Measurements from ENCODE around the gene EVI5L. TPM values are rescaled to one million over a fixed set of nuclear protein-coding genes. Genes with fewer than 3 reads are reported as not detected.

The EVI5L gene
- total RNA-seq (2022; extraction: Qiagen RNA extraction; ENCODE audit: low read depth), result 1.3 to 1.7 TPM (median 1.5 TPM) in 5 replicates

GRCh38 chr19:7829561-7830271, at the start of gene EVI5L:
Gene EVI5L (plus strand): TSS chr19:7830218. CDS start chr19:7846543, 16,325 bp downstream.

GRCh38 chr19:7874076-7874896, 44.3 kb downstream of the EVI5L start, which contains the start of gene PRR36:
Gene PRR36 (minus strand): TSS chr19:7874390. CDS start chr19:7873689, 701 bp downstream.

DNA sequence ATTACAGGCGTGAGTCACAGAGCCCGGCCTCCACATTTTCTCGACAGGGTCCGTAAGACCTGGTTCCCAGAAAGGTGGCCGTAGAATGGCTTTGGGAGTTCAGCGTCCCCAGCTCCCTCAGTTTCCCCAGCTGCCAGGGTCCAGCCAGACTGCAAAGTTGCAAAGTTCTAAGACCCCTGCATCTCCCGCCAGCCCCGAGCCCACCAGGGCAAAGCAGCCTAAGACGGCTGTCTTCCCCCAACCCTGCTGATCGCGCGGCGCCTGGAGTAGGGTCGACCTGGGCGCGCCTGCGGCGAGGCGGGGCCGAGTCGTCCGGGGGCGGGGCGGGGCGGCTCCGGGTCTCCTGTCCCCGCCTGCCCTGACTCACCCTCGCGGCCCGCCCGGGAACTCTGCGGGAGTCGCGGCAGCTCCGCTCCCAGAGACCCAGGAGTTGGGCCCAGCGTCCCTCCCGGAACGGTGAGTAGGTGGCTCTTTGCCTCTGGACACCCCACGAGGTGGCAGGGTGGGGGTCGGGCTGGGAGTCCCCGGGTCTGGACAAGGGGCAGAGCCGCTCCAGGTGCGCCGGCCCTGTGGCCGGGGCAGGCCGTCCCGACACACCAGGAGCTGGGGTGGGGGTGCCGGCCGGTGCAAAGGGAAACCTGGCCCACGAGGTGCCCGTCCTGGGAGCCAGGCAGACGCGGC, 58.3 kb downstream of the EVI5L start, which contains the start of gene LRRC8E:
Gene LRRC8E (plus strand): TSS at position 366 of the 681 bp plus-strand sequence. CDS start 7,094 bp downstream, outside the sequence.

DNA sequence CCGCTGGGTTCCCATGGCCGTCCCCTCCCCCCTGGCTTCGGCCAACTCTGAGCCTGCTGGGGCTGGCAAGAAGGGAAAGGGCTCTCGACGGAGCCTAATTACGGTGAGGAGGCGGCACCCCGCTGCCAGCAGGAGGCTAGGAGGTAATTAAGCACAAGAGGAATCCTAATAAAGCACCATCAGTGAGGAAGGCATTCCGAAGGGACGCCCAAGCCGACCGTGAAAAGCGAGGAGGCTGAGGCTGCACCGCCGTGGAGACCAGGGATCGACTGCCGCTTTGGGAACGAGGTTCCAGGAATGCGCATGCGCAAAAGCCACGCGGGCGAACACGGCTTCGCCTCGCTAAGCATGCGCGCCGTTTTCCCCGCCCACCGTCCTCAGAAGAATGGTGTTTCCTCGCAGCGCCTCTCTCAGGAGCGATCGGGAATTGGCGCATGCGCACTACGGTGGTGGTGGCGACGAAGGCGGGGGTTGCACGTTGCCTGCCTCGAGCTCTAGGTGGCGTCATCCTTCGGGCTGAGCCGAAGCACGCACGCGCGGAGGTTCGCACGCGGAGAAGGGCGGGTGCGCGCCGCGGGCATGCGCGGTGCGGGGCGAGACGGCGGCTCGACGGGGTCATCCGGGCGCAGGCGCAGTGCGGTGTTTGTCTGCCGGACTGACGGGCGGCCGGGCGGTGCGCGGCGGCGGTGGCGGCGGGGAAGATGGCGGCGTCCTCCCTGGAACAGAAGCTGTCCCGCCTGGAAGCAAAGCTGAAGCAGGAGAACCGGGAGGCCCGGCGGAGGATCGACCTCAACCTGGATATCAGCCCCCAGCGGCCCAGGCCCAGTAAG, 73.4 kb downstream of the EVI5L start, which contains the start of gene MAP2K7:
Gene MAP2K7 (plus strand): TSS at position 634 of the 830 bp plus-strand sequence. CDS start 68 bp downstream, at position 702.

Other genes with a start within 250 kb of the EVI5L start
- gene CAMSAP3, start 234.4 kb upstream of the EVI5L start, total RNA-seq (2022; extraction: Qiagen RNA extraction; ENCODE audit: low read depth), result 2.5 to 4.6 TPM (median 4.1 TPM) in 5 replicates
- 22.3 to 28.5 TPM (median 25.5 TPM) in 5 replicates for gene XAB2, start 200.7 kb upstream of the EVI5L start, total RNA-seq (2022; extraction: Qiagen RNA extraction; ENCODE audit: low read depth)
- 44.0 to 65.6 TPM (median 46.6 TPM) in 5 replicates for gene PET100, start 200.4 kb upstream of the EVI5L start, total RNA-seq (2022; extraction: Qiagen RNA extraction; ENCODE audit: low read depth)
- gene PCP2, start 196.5 kb upstream of the EVI5L start, total RNA-seq (2022; extraction: Qiagen RNA extraction; ENCODE audit: low read depth), result not detected in 5 replicates
- gene STXBP2, start 193.1 kb upstream of the EVI5L start, total RNA-seq (2022; extraction: Qiagen RNA extraction; ENCODE audit: low read depth), result 36.6 to 42.0 TPM (median 39.7 TPM) in 5 replicates
- not detected in 5 replicates for gene RETN, start 161.2 kb upstream of the EVI5L start, total RNA-seq (2022; extraction: Qiagen RNA extraction; ENCODE audit: low read depth)
- gene MCEMP1, start 153.1 kb upstream of the EVI5L start, total RNA-seq (2022; extraction: Qiagen RNA extraction; ENCODE audit: low read depth), result not detected in 5 replicates
- gene TRAPPC5, start 149.4 kb upstream of the EVI5L start, total RNA-seq (2022; extraction: Qiagen RNA extraction; ENCODE audit: low read depth), result 43.8 to 95.6 TPM (median 89.8 TPM) in 5 replicates
- gene FCER2, start 128.1 kb upstream of the EVI5L start, total RNA-seq (2022; extraction: Qiagen RNA extraction; ENCODE audit: low read depth), result not detected in 5 replicates
- gene CLEC4G, start 98.1 kb upstream of the EVI5L start, total RNA-seq (2022; extraction: Qiagen RNA extraction; ENCODE audit: low read depth), result not detected in 5 replicates
- gene CD209, start 82.7 kb upstream of the EVI5L start, total RNA-seq (2022; extraction: Qiagen RNA extraction; ENCODE audit: low read depth), result not detected in 5 replicates
- gene CLEC4M, start 67.0 kb upstream of the EVI5L start, total RNA-seq (2022; extraction: Qiagen RNA extraction; ENCODE audit: low read depth), result 0.06 TPM in 1 of 5 replicates, not detected in the others
- gene PRR36, start 44.2 kb downstream of the EVI5L start, total RNA-seq (2022; extraction: Qiagen RNA extraction; ENCODE audit: low read depth), result 0.20 to 0.48 TPM (median 0.34 TPM) in 5 replicates
- gene LRRC8E, start 58.3 kb downstream of the EVI5L start, total RNA-seq (2022; extraction: Qiagen RNA extraction; ENCODE audit: low read depth), result 6.1 to 8.9 TPM (median 7.1 TPM) in 5 replicates
- gene MAP2K7, start 73.7 kb downstream of the EVI5L start, total RNA-seq (2022; extraction: Qiagen RNA extraction; ENCODE audit: low read depth), result 11.8 to 18.7 TPM (median 16.9 TPM) in 5 replicates
- 0.52 to 1.8 TPM (median 1.7 TPM) in 5 replicates for gene TGFBR3L, start 84.6 kb downstream of the EVI5L start, total RNA-seq (2022; extraction: Qiagen RNA extraction; ENCODE audit: low read depth)
- 19.9 to 29.9 TPM (median 28.1 TPM) in 5 replicates for gene SNAPC2, start 90.1 kb downstream of the EVI5L start, total RNA-seq (2022; extraction: Qiagen RNA extraction; ENCODE audit: low read depth)
- gene CTXN1, start 95.9 kb downstream of the EVI5L start, total RNA-seq (2022; extraction: Qiagen RNA extraction; ENCODE audit: low read depth), result 10.0 to 22.5 TPM (median 17.0 TPM) in 5 replicates
- gene TIMM44, start 113.4 kb downstream of the EVI5L start, total RNA-seq (2022; extraction: Qiagen RNA extraction; ENCODE audit: low read depth), result 23.8 to 33.8 TPM (median 29.2 TPM) in 5 replicates
- gene ELAVL1, start 175.4 kb downstream of the EVI5L start, total RNA-seq (2022; extraction: Qiagen RNA extraction; ENCODE audit: low read depth), result 69.1 to 74.2 TPM (median 72.4 TPM) in 5 replicates
- not detected in 5 replicates for gene CCL25, start 222.5 kb downstream of the EVI5L start, total RNA-seq (2022; extraction: Qiagen RNA extraction; ENCODE audit: low read depth)

All from A549 treated with DMSO at 1 μM for 4 hours (cell line).